Natural killer cell (primary cell): ENCODE results near the gene CTSZ. TPM values are rescaled to one million over a fixed set of nuclear protein-coding genes. Genes with fewer than 3 reads are reported as not detected.
A peak's percentile ranks its signal among the peaks of the same experiment; 100 is the strongest.

ENCODE experiments used
- ATAC-seq, 3 donors: fragments of 150-1000 bp in 2 of 3; fragments of 200-7000 bp in 1 of 3; cut with Tn5 transposase; 1 replicate in 1 of 3; 2 replicates in 2 of 3; pipeline ENCODE4 v1.10.0; 2021; ENCODE audit warnings: mild to moderate bottlenecking in 2 of 3, moderate library complexity in 2 of 3
- DNase-seq, 2 donors: peaks; one replicate each; pipeline versions ENCODE4 v3.0.0 to v3.0.0-alpha.2; 2013 to 2021; ENCODE audit warnings: mixed read lengths in 1 of 2
- H3K27ac ChIP-seq: one replicate; pipeline ENCODE4 v1.5.1; 2013; ENCODE audit warnings: mild to moderate bottlenecking, low read length
- H3K27me3 ChIP-seq: one replicate; pipeline ENCODE4 v1.6.1; 2013; ENCODE audit warnings: low read length; ENCODE audit not compliant: control insufficient read depth, insufficient read depth
- H3K36me3 ChIP-seq: one replicate; pipeline ENCODE4 v1.6.1; 2013; ENCODE audit warnings: low read length; ENCODE audit not compliant: control insufficient read depth, insufficient read depth
- H3K4me1 ChIP-seq: one replicate; pipeline ENCODE4 v1.6.1; 2013; ENCODE audit warnings: low read length; ENCODE audit not compliant: control insufficient read depth, insufficient read depth
- H3K4me3 ChIP-seq: one replicate; pipeline ENCODE4 v1.5.1; 2013; ENCODE audit warnings: low read length
- H3K9me3 ChIP-seq: one replicate; pipeline ENCODE4 v1.6.1; 2013; ENCODE audit warnings: low read length; ENCODE audit not compliant: control insufficient read depth, insufficient read depth
- H3K27ac Mint-ChIP-seq, 2 donors: one replicate each; pipeline ENCODE4 v1.8.0; 2022; ENCODE audit warnings: mild to moderate bottlenecking in 2 of 2, mixed read lengths in 2 of 2, moderate library complexity in 1 of 2
- H3K27me3 Mint-ChIP-seq, 2 donors: one replicate each; pipeline ENCODE4 v1.8.0; 2022; ENCODE audit warnings: low read depth in 2 of 2, mixed read lengths in 2 of 2
- H3K36me3 Mint-ChIP-seq: one replicate; pipeline ENCODE4 v1.8.0; 2022; ENCODE audit warnings: mixed read lengths
- H3K4me1 Mint-ChIP-seq, 2 donors: one replicate each; pipeline ENCODE4 v1.8.0; 2022; ENCODE audit warnings: mixed read lengths in 2 of 2
- H3K4me3 Mint-ChIP-seq: one replicate; pipeline ENCODE4 v1.8.0; 2022; ENCODE audit warnings: mild to moderate bottlenecking, moderate library complexity, mixed read lengths
- H3K9me3 Mint-ChIP-seq, 2 donors: one replicate each; pipeline ENCODE4 v1.8.0; 2022; ENCODE audit warnings: mixed read lengths in 2 of 2
- CTCF ChIP-seq: fragments of 200-600 bp; IDR thresholded peaks from one replicate; pipeline ENCODE4 v1.8.0; 2022; ENCODE audit warnings: antibody characterized with exemption
- WGBS: methylation state at CpG from one replicate; pipeline ENCODE4 v1.1.7; 2013; ENCODE audit warnings: missing lambda C conversion rate; ENCODE audit not compliant: insufficient coverage; 5-methylcytosine and 5-hydroxymethylcytosine counted together
- intact Hi-C: fragments of 100-400 bp; cut with micrococcal nuclease; formaldehyde crosslinking; loops from one replicate; pipeline ENCODE4 v1.14.2; 2022
- total RNA-seq, 4 donors: library from RNA; stranded (reverse); fragments of 120-200 nt in 1 of 4; gene quantifications; one replicate each; pipeline versions ENCODE4 v1.2.3 to v1.2.4, GENCODE V29; 2013 to 2022

The CTSZ gene
- total RNA-seq, 3 donors from 2014 or later (not counting 1 experiment from before 2014, with no cell fraction given), result 30.5 to 52.5 (median 42.3) TPM

- 83% methylated on average over 16 of the region's 16 CpGs for WGBS
- peaks cover 32% of the 10 kb centered on the region for H3K4me1 ChIP-seq
Measured at GRCh38 chr20:59017493-59018231, 10.6 kb upstream of the CTSZ start.

DNA sequence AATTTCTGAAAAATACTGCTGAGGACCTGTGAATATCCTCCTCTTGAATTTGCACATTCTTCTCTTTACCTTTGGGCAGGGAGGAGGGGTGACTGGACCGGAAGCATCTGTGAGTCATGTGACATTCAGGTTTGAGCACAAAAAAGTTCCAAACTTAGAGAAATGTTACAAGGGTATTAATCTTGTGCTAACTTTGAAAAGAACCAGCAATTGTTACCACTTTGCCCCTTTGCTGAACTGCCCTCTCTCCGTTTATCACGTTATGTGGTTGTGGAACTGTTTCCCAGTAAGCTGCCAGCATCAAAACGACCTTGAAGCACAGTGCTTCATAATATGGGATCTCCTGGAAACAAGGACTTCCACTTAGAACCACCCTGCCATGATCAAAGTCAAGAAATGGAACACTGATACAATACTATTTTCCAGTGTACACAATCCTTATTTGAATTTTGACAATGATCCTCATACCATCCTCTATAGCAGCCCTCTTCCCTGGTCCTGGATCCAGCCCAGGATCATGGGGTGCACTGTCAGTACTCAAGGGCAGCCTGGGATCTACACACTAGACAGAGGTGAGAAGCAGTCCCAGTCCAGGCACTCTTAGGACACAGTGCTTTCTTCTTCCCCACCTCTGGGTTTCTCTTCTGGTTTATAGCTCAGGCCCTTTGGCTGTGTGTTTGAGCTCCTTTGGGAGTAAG lies 9.9 kb upstream of the CTSZ start:
- Mint-ChIP-seq H3K4me3 (no peak overlapping the region), H3K27ac (peak overlapping the region in 1 of 2 donors; percentile 52), H3K36me3 (no peaks in the 10 kb centered on the region), H3K27me3 (no peaks in the 10 kb centered on the region), H3K9me3 (no peaks in the 10 kb centered on the region), H3K4me1 (peaks cover 28 to 46% of the 10 kb centered on the region in 2 donors)
- H3K4me3 ChIP-seq, result no peak overlapping the region
- H3K27me3 ChIP-seq, result no peaks in the 10 kb centered on the region
- no peaks in the 10 kb centered on the region for H3K36me3 ChIP-seq
- H3K4me1 ChIP-seq, result peaks cover 32% of the 10 kb centered on the region
- ATAC-seq, result peak in 1 of 3 donors; percentile 29
- intact Hi-C loops, result no loop called here
- 23% methylated on average over 4 of the region's 4 CpGs for WGBS
- TF ChIP-seq CTCF, result no peak
- peak in 1 of 2 donors; percentile 37 for DNase-seq
- no peak overlapping the region for H3K27ac ChIP-seq
- no peaks in the 10 kb centered on the region for H3K9me3 ChIP-seq

More at GRCh38 chr20:59017493-59018231, 10.6 kb upstream of the CTSZ start:
- no peak overlapping the region for H3K4me3 ChIP-seq
- peaks cover 33 to 42% of the 10 kb centered on the region in 2 donors for H3K4me1 Mint-ChIP-seq
- intact Hi-C loops, result no loop called here
- no peak overlapping the region for H3K27ac ChIP-seq
- no peaks in the 10 kb centered on the region for H3K36me3 Mint-ChIP-seq
- H3K36me3 ChIP-seq, result peaks cover 2% of the 10 kb centered on the region
- H3K27me3 Mint-ChIP-seq, result no peaks in the 10 kb centered on the region
- H3K27ac Mint-ChIP-seq, result peak overlapping the region in 1 of 2 donors; percentile 52
- no peaks in the 10 kb centered on the region for H3K27me3 ChIP-seq
- DNase-seq (no peak), ATAC-seq (no peak)
- H3K4me3 Mint-ChIP-seq, result no peak overlapping the region
- no peaks in the 10 kb centered on the region for H3K9me3 ChIP-seq
- no peaks in the 10 kb centered on the region for H3K9me3 Mint-ChIP-seq
- no peak for TF ChIP-seq CTCF

- ATAC-seq (no peak), DNase-seq (no peak)
- Mint-ChIP-seq H3K4me1 (peaks cover 35 to 46% of the 10 kb centered on the region in 2 donors), H3K9me3 (no peaks in the 10 kb centered on the region), H3K27ac (peak overlapping the region in 1 of 2 donors; percentile 47), H3K27me3 (no peaks in the 10 kb centered on the region), H3K4me3 (no peak overlapping the region), H3K36me3 (no peaks in the 10 kb centered on the region)
- Histone ChIP-seq H3K27ac (no peak overlapping the region), H3K4me1 (peaks cover 32% of the 10 kb centered on the region), H3K4me3 (no peak overlapping the region), H3K36me3 (no peaks in the 10 kb centered on the region), H3K27me3 (no peaks in the 10 kb centered on the region), H3K9me3 (no peaks in the 10 kb centered on the region)
- intact Hi-C loops, result no loop called here
- 75% methylated on average over 16 of the region's 16 CpGs for WGBS
- no peak for TF ChIP-seq CTCF
Measured at GRCh38 chr20:59015812-59016711, 9.0 kb upstream of the CTSZ start.
